GM23338 (cell line): Measurements from ENCODE around the gene TTBK1.

Experiments used
- EZH2 ChIP-seq: fragments of 200-600 bp; sonication (generic); IDR thresholded peaks from one replicate; pipeline ENCODE4 v1.8.0; 2017; ENCODE audit warnings: antibody characterized with exemption, mild to moderate bottlenecking, low read depth; ENCODE audit not compliant: unreplicated experiment
- EZH2phosphoT487 ChIP-seq: fragments of 200-600 bp; sonication (generic); IDR thresholded peaks from one replicate; pipeline ENCODE4 v1.8.1; 2018; ENCODE audit warnings: antibody characterized with exemption; ENCODE audit not compliant: unreplicated experiment
- NANOG ChIP-seq: IDR thresholded peaks from 2 replicates; pipeline ENCODE4 v1.6.1; 2016; ENCODE audit warnings: antibody characterized with exemption, borderline replicate concordance
- POLR2AphosphoS5 ChIP-seq: IDR thresholded peaks from 2 replicates; pipeline ENCODE4 v1.6.1; 2016; ENCODE audit warnings: antibody characterized with exemption, low read depth
- STAT1 ChIP-seq: IDR thresholded peaks from one replicate; pipeline ENCODE4 v1.6.1; 2016; ENCODE audit warnings: antibody characterized with exemption; ENCODE audit not compliant: unreplicated experiment
- ZNF114 ChIP-seq: fragments of 250-450 bp; sonication (Bioruptor Pico); IDR thresholded peaks from 2 replicates; pipeline ENCODE4 v1.5.0; 2020; ENCODE audit warnings: mild to moderate bottlenecking, moderate library complexity
- ZNF331 ChIP-seq: fragments of 250-450 bp; sonication (Bioruptor Pico); IDR thresholded peaks from 2 replicates; pipeline ENCODE4 v1.5.0; 2020; ENCODE audit warnings: low read depth, mild to moderate bottlenecking, moderate library complexity
- TF ChIP-seq, protein P1 (sequence below), 2 experiments: fragments of 200-600 bp in 1 of 2; sonication (generic) in 1 of 2; conservative IDR thresholded peaks; 2 replicates each; pipeline versions ENCODE4 v1.5.1 to v1.6.1; 2016 to 2017; ENCODE audit warnings: antibody characterized with exemption in 2 of 2, low read depth in 2 of 2, mild to moderate bottlenecking in 2 of 2, moderate library complexity in 1 of 2
- TF ChIP-seq, protein P2 (sequence below): fragments of 250-450 bp; sonication (Bioruptor Pico); IDR thresholded peaks from 2 replicates; pipeline ENCODE4 v1.5.0; 2020; ENCODE audit warnings: mild to moderate bottlenecking, moderate library complexity

DNA sequence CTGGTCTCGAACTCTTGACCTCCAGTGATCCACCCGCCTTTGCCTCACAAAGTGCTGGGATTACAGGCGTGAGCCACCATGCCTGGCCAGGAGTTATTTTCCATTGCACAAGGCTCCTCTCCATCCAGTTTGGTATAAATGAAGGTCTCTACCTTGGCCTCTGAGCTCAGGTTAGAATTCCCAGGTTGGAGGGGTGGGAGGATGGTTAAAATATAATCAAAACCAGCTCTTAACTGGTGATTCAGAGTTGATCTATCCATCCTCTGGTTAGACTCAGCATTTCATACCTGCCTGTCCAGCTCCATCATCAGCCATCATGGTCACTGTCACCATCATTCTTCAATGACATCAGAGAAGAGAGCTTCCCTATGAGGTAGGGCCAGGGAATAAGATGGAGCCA, 52.2 kb downstream of the TTBK1 start:
- TF ChIP-seq, protein P1, sequence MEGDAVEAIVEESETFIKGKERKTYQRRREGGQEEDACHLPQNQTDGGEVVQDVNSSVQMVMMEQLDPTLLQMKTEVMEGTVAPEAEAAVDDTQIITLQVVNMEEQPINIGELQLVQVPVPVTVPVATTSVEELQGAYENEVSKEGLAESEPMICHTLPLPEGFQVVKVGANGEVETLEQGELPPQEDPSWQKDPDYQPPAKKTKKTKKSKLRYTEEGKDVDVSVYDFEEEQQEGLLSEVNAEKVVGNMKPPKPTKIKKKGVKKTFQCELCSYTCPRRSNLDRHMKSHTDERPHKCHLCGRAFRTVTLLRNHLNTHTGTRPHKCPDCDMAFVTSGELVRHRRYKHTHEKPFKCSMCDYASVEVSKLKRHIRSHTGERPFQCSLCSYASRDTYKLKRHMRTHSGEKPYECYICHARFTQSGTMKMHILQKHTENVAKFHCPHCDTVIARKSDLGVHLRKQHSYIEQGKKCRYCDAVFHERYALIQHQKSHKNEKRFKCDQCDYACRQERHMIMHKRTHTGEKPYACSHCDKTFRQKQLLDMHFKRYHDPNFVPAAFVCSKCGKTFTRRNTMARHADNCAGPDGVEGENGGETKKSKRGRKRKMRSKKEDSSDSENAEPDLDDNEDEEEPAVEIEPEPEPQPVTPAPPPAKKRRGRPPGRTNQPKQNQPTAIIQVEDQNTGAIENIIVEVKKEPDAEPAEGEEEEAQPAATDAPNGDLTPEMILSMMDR (conservative IDR thresholded peaks at IDR 0.05; ENCODE audit: low read depth in 2 of 2): no peak
- TF ChIP-seq POLR2AphosphoS5: no peak
- no peak for TF ChIP-seq ZNF114
- TF ChIP-seq, protein P2, sequence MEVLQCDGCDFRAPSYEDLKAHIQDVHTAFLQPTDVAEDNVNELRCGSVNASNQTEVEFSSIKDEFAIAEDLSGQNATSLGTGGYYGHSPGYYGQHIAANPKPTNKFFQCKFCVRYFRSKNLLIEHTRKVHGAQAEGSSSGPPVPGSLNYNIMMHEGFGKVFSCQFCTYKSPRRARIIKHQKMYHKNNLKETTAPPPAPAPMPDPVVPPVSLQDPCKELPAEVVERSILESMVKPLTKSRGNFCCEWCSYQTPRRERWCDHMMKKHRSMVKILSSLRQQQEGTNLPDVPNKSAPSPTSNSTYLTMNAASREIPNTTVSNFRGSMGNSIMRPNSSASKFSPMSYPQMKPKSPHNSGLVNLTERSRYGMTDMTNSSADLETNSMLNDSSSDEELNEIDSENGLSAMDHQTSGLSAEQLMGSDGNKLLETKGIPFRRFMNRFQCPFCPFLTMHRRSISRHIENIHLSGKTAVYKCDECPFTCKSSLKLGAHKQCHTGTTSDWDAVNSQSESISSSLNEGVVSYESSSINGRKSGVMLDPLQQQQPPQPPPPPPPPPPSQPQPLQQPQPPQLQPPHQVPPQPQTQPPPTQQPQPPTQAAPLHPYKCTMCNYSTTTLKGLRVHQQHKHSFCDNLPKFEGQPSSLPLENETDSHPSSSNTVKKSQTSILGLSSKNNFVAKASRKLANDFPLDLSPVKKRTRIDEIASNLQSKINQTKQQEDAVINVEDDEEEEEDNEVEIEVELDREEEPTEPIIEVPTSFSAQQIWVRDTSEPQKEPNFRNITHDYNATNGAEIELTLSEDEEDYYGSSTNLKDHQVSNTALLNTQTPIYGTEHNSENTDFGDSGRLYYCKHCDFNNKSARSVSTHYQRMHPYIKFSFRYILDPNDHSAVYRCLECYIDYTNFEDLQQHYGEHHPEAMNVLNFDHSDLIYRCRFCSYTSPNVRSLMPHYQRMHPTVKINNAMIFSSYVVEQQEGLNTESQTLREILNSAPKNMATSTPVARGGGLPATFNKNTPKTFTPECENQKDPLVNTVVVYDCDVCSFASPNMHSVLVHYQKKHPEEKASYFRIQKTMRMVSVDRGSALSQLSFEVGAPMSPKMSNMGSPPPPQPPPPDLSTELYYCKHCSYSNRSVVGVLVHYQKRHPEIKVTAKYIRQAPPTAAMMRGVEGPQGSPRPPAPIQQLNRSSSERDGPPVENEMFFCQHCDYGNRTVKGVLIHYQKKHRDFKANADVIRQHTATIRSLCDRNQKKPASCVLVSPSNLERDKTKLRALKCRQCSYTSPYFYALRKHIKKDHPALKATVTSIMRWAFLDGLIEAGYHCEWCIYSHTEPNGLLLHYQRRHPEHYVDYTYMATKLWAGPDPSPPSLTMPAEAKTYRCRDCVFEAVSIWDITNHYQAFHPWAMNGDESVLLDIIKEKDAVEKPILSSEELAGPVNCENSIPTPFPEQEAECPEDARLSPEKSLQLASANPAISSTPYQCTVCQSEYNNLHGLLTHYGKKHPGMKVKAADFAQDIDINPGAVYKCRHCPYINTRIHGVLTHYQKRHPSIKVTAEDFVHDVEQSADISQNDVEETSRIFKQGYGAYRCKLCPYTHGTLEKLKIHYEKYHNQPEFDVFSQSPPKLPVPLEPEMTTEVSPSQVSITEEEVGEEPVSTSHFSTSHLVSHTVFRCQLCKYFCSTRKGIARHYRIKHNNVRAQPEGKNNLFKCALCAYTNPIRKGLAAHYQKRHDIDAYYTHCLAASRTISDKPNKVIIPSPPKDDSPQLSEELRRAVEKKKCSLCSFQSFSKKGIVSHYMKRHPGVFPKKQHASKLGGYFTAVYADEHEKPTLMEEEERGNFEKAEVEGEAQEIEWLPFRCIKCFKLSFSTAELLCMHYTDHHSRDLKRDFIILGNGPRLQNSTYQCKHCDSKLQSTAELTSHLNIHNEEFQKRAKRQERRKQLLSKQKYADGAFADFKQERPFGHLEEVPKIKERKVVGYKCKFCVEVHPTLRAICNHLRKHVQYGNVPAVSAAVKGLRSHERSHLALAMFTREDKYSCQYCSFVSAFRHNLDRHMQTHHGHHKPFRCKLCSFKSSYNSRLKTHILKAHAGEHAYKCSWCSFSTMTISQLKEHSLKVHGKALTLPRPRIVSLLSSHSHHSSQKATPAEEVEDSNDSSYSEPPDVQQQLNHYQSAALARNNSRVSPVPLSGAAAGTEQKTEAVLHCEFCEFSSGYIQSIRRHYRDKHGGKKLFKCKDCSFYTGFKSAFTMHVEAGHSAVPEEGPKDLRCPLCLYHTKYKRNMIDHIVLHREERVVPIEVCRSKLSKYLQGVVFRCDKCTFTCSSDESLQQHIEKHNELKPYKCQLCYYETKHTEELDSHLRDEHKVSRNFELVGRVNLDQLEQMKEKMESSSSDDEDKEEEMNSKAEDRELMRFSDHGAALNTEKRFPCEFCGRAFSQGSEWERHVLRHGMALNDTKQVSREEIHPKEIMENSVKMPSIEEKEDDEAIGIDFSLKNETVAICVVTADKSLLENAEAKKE (CRISPR knock-in tag): no peak
- TF ChIP-seq STAT1: no peak
- no peak for TF ChIP-seq EZH2phosphoT487
- TF ChIP-seq EZH2: no peak
- TF ChIP-seq ZNF331 (CRISPR knock-in tag): no peak
- no peak for TF ChIP-seq NANOG
